Lower lobe of right lung (tissue), 2 donors: ENCODE data around the gene IGFBP4. TPM values are rescaled to one million over a fixed set of nuclear protein-coding genes. Genes with fewer than 3 reads are reported as not detected.
A peak's percentile ranks its signal among the peaks of the same experiment; 100 is the strongest.
"Not testable (repeated sequence)": the region's sequence is repeated elsewhere in the genome, so short reads cannot be mapped to it uniquely, and the experiment has no call there.

Experiments
- ATAC-seq, 2 donors: fragments of 200-7000 bp; cut with Tn5 transposase; one replicate each; pipeline ENCODE4 v1.9.1; 2020 to 2022; ENCODE audit warnings: mild to moderate bottlenecking in 2 of 2, moderate library complexity in 2 of 2
- DNase-seq: peaks from one replicate; pipeline ENCODE4 v3.0.0-alpha.2; 2020
- H3K27ac ChIP-seq: fragments of 200-600 bp; one replicate; pipeline ENCODE4 v1.8.0; 2022
- H3K27me3 ChIP-seq: fragments of 200-600 bp; one replicate; pipeline ENCODE4 v1.8.0; 2022; ENCODE audit warnings: low read depth
- H3K36me3 ChIP-seq: fragments of 200-600 bp; one replicate; pipeline ENCODE4 v1.8.0; 2022; ENCODE audit warnings: mild to moderate bottlenecking
- H3K4me1 ChIP-seq: fragments of 200-600 bp; one replicate; pipeline ENCODE4 v1.8.0; 2022
- H3K4me3 ChIP-seq: fragments of 200-600 bp; one replicate; pipeline ENCODE4 v1.8.0; 2022; ENCODE audit warnings: mild to moderate bottlenecking
- H3K9me3 ChIP-seq: fragments of 200-600 bp; one replicate; pipeline ENCODE4 v1.8.0; 2022
- CTCF ChIP-seq: fragments of 200-600 bp; IDR thresholded peaks from one replicate; pipeline ENCODE4 v1.8.0; 2022; ENCODE audit warnings: antibody characterized with exemption, mild to moderate bottlenecking
- intact Hi-C: fragments of 100-400 bp; cut with DNase I; formaldehyde crosslinking; loops from one replicate; pipeline ENCODE4 v1.11.0; 2022
- long read RNA-seq: library from polyadenylated mRNA; unstranded; transcript quantifications from one replicate; pipeline ENCODE4 v2.0.0, GENCODE V29; 2021
- total RNA-seq: library from RNA; stranded (reverse); fragmentation: NEBNext Ultra II Directional; extraction: Animal tissue kit (Norgen Biotek cat#: 25700); gene quantifications from one replicate; pipeline ENCODE4 v1.2.1, GENCODE V29; 2021
- donor health status: DM: no; HTN: yes; CAD: no; lungs with severe emphysema.

IGFBP4 gene
- 371 TPM for total RNA-seq
- long read RNA-seq, transcript IGFBP4-201 (4 exons, 2,200 nt), result major isoform, 1,104 of 1,295 reads
- long read RNA-seq, partial matches to known transcripts, result 161 of 1,295 reads
- long read RNA-seq, other reads (novel, unspliced or antisense), result 30 of 1,295 reads

GRCh38 chr17:40443196-40443987 lies at the start of gene IGFBP4:
TSS of gene IGFBP4 (plus strand) at chr17:40443450. CDS start at chr17:40443736, 286 bp downstream.
- intact Hi-C loops, result no loop called here
- peak; percentile 77 to 79 for ATAC-seq

GRCh38 chr17:40399185-40399584 lies 44.1 kb upstream of the IGFBP4 start:
- no peaks in the 10 kb centered on the region for H3K27me3 ChIP-seq
- H3K4me1 ChIP-seq, result no peaks in the 10 kb centered on the region
- intact Hi-C loops, result no loop called here
- no peak overlapping the region for H3K4me3 ChIP-seq
- TF ChIP-seq CTCF, result peak; percentile 67
- no peak overlapping the region for H3K27ac ChIP-seq
- ATAC-seq, result peak; percentile 60 to 71
- no peaks in the 10 kb centered on the region for H3K36me3 ChIP-seq
- no peak for DNase-seq
- no peaks in the 10 kb centered on the region for H3K9me3 ChIP-seq

More at GRCh38 chr17:40443196-40443987, at the start of gene IGFBP4:
- peak; percentile 45 for TF ChIP-seq CTCF
- Histone ChIP-seq H3K27me3 (no peaks in the 10 kb centered on the region), H3K36me3 (peaks cover 6% of the 10 kb centered on the region), H3K4me1 (peaks cover 57% of the 10 kb centered on the region), H3K27ac (peak within 1 kb of the TSS; percentile 92), H3K9me3 (no peaks in the 10 kb centered on the region), H3K4me3 (peak within 1 kb of the TSS; percentile 84)
- peak; percentile 89 for DNase-seq

GRCh38 chr17:40402668-40403067 lies 40.6 kb upstream of the IGFBP4 start:
- ATAC-seq (no peak), DNase-seq (no peak)
- H3K9me3 ChIP-seq, result no peaks in the 10 kb centered on the region
- no peaks in the 10 kb centered on the region for H3K27me3 ChIP-seq
- H3K27ac ChIP-seq, result no peak overlapping the region
- H3K4me1 ChIP-seq, result no peaks in the 10 kb centered on the region
- intact Hi-C loops, result no loop called here
- H3K4me3 ChIP-seq, result no peak overlapping the region
- no peak for TF ChIP-seq CTCF
- no peaks in the 10 kb centered on the region for H3K36me3 ChIP-seq

- no peak for DNase-seq
- no peak for ATAC-seq
- Histone ChIP-seq H3K4me3 (no peak overlapping the region), H3K27me3 (no peaks in the 10 kb centered on the region), H3K4me1 (no peaks in the 10 kb centered on the region), H3K9me3 (no peaks in the 10 kb centered on the region), H3K27ac (no peak overlapping the region), H3K36me3 (no peaks in the 10 kb centered on the region)
- intact Hi-C loops, result no loop called here
- TF ChIP-seq CTCF, result no peak
Observed at GRCh38 chr17:40404003-40404402, 39.2 kb upstream of the IGFBP4 start.

- intact Hi-C loops, result no loop called here
- no peak overlapping the region for H3K4me3 ChIP-seq
- H3K9me3 ChIP-seq, result no peaks in the 10 kb centered on the region
- H3K27ac ChIP-seq, result no peak overlapping the region
- H3K27me3 ChIP-seq, result no peaks in the 10 kb centered on the region
- no peak for DNase-seq
- H3K4me1 ChIP-seq, result no peaks in the 10 kb centered on the region
- no peak for ATAC-seq
- TF ChIP-seq CTCF, result no peak
- no peaks in the 10 kb centered on the region for H3K36me3 ChIP-seq
Observed at GRCh38 chr17:40407460-40407859, 35.8 kb upstream of the IGFBP4 start.

- not testable (repeated sequence) for H3K4me3 ChIP-seq, H3K4me1 ChIP-seq, H3K27ac ChIP-seq
Observed at GRCh38 chr17:40409540-40409939, 33.7 kb upstream of the IGFBP4 start.

More at GRCh38 chr17:40409540-40409939, 33.7 kb upstream of the IGFBP4 start:
- DNase-seq, intact Hi-C loops, H3K36me3 ChIP-seq, ATAC-seq, H3K9me3 ChIP-seq, H3K27me3 ChIP-seq: not testable (repeated sequence)
